ENCODE data around the gene RNF208.

The RNF208 gene

DNA sequence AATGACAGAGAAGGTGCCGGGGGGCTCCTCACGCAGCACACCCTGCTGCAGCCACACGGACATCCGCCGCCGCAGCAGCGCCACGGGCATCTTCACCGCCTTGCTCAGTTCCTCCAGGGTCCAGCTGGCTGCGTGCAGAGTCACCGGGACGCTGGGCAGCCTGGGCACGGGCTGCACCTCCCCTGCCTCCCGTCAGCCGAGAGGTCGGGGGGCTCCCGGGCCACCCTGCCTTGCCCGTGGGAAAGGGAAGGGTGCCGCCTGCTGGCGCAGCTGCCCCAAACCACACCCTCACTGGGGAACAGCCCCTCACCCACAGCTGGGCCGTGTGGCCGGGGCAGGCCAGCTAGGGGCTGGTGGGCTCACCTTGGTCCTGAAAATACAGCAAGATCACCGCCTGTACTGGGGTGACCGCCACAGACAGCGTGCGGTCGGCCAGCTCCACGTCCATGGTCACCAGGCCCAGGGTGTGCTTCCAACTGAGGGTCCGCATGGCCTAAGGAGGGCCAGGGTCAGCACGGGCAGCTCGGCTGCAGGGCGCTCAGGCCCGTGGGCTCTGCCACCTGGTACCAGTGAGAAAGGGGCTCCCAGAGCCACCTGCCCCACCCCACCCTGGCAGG, 46.6 kb downstream of the RNF208 start:
- TF ChIP-seq ZFX (IDR thresholded peaks at IDR 0.05; ENCODE audit: borderline replicate concordance) (no peak), CTCF (IDR thresholded peaks at IDR 0.05) (no peak)
- H3K27ac ChIP-seq: peak overlapping the region; percentile 98

DNA sequence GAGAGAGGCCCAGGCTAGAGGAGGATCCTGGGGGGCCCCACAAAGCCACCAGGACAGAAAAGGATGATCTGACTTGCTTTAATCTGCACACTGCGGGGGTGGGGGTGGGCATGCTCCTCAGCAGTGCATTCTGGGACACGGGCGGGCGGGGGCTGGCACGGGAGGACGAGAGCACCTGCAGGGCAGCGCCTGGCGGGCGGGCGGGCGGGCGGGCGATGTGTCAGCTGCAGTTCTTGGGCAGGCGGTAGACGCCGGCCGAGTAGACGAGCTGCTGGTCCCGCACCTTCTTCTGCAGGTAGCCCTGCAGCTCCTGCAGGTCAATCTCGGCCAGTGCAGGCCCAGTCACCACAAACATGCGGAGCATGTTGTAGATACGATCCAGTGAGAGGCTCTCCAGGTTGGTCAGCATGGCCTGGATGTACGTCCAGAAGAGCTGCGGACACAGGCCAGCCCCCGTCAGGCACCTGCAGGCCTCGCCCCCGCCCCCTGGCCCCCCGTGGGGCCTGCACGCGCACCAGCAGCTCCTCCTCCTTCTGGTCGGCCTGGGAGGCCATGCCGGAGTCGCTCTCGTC, 47.2 kb downstream of the RNF208 start:
- TF ChIP-seq ZFX (IDR thresholded peaks at IDR 0.05; ENCODE audit: borderline replicate concordance) (no peak), CTCF (IDR thresholded peaks at IDR 0.05) (no peak)
- H3K27ac ChIP-seq: peak overlapping the region; percentile 98

- peak overlapping the region; percentile 98 for H3K27ac ChIP-seq
- TF ChIP-seq CTCF (IDR thresholded peaks at IDR 0.05) (no peak), ZFX (IDR thresholded peaks at IDR 0.05; ENCODE audit: borderline replicate concordance) (no peak)
These were observed 48.0 kb downstream of the RNF208 start for GRCh38 chr9:137173796-137174664.

DNA sequence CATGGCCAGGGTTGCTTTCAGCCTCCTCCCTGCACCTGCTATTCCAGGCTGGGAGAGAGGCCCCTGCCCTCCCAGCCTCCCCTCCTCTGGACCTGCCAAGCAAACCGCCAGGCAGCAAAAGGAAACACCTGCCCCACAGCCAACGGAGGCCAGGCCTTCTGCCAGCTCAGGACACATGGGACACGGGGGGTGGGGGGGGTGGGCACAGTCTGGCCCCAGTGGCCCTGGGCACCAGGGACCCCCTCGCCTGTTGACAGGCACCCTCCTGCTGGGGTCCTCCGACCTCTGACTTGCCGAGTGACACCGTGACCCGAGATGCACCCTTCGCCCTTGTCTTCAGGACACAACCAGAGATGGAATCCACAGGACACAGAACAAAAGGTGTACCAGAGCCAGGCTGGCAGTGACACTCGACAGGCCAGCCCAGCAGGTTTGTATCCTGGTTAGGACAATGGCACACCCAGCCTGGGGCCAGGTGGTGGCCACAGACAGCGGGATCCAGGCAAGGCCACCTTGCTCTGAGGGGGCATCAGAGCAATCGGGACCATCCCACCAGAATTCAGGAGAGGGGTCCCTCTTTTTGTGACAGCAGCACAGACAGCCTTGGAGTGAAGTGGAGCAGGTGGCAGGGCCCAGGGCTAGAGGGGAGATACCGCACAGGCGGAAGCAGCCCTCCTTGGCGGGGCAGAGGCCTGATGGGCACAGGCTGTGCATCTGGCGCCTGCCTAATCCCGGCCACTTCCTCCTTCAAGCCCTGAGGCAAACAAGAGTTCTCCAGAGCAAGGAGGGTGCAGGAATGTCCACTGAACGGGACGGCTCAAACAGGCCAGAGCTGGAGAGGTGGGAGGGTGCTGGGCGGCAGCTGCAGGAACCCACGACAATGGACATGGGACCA, 48.9 kb downstream of the RNF208 start:
- no peak for TF ChIP-seq ZFX (IDR thresholded peaks at IDR 0.05; ENCODE audit: borderline replicate concordance)
- TF ChIP-seq CTCF (IDR thresholded peaks at IDR 0.05): no peak
- peak overlapping the region; percentile 98 for H3K27ac ChIP-seq

DNA sequence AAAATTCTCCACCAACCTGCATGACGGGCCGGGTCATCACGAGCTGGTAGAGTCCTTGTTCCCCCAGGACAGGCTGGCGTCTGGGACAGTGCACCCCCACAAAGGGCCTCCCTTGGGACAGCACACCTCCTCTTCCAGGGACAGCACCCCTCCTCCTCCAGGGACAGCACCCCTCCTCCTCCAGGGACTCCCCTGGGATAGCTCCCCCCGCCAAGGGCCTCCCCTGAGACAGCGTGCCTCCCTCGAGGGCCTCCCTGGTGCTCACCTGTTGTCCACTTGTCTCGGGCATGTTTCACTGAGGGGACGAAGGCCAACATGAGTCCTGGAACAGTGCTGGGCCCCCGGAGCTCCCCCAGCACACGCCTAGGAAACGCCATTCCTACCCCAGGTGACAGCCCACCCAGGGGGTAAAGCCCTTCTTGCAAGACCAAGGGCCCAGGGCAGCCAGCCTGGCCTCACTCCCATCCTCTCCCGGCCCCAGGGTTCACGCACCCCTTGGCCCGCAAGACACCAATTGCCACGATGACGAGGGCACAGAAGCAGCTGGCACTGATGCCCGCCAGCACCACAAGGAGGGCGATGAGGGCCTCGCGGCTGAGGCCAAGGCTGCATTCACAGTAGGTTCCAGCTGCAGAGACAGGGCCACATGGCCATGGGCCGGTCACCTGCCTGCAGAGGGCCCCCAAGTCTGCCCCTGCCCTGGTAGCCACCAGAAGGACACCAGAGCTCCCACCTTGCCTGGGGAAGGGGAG, 50.7 kb downstream of the RNF208 start:
- peak overlapping the region; percentile 98 for H3K27ac ChIP-seq
- no peak for TF ChIP-seq ZFX (IDR thresholded peaks at IDR 0.05; ENCODE audit: borderline replicate concordance)
- TF ChIP-seq CTCF (IDR thresholded peaks at IDR 0.05): no peak

- peak overlapping the region; percentile 98 for H3K27ac ChIP-seq
These were observed 51.4 kb downstream of the RNF208 start for GRCh38 chr9:137170486-137171148.

More at GRCh38 chr9:137170486-137171148, 51.4 kb downstream of the RNF208 start:
- TF ChIP-seq ZFX (IDR thresholded peaks at IDR 0.05; ENCODE audit: borderline replicate concordance) (no peak), CTCF (IDR thresholded peaks at IDR 0.05) (no peak)

Data from 22Rv1 (cell line).